HL-60/S4 treated with retinoic acid at 250 ng/mL for 4 days and 3 days (cell line): ENCODE measurements around the gene PSMB3.
"Not testable (repeated sequence)": the region's sequence is repeated elsewhere in the genome, so short reads cannot be mapped to it uniquely, and the experiment has no call there.

ENCODE experiments used
- in situ Hi-C: fragments of 300-500 bp; cut with MboI; formaldehyde crosslinking; loops from 2 replicates; pipeline ENCODE4 v1.7.0; 2022; ENCODE audit warnings: low sequenced_read_pairs

Gene PSMB3

GRCh38 chr17:38790148-38790707 lies 37.7 kb downstream of the PSMB3 start:
- in situ Hi-C loops = not testable (repeated sequence)

GRCh38 chr17:38791162-38791561 lies 38.6 kb downstream of the PSMB3 start:
- in situ Hi-C loops = no loop called here

- in situ Hi-C loops = no loop called here
Observed at GRCh38 chr17:38794221-38794620, 41.7 kb downstream of the PSMB3 start.

GRCh38 chr17:38796451-38797157 lies 44.1 kb downstream of the PSMB3 start:
- in situ Hi-C loops = no loop called here

DNA sequence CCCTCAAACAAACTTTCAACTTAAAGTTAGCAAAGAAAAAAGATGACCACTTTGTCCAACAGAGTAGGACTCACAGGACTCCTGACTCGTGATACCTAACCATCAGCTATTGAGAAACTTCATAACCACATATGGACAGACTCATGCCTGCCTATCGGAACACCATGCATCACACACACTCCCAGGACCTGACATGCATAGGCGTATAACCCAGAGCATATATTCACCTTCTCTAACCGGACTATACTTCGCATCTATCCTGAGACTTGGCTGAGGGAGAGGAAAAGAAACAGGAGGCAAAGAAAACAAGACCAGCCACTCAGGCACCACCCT lies 44.6 kb downstream of the PSMB3 start:
- in situ Hi-C loops = no loop called here

GRCh38 chr17:38797828-38798227 lies 45.3 kb downstream of the PSMB3 start:
- in situ Hi-C loops = no loop called here

DNA sequence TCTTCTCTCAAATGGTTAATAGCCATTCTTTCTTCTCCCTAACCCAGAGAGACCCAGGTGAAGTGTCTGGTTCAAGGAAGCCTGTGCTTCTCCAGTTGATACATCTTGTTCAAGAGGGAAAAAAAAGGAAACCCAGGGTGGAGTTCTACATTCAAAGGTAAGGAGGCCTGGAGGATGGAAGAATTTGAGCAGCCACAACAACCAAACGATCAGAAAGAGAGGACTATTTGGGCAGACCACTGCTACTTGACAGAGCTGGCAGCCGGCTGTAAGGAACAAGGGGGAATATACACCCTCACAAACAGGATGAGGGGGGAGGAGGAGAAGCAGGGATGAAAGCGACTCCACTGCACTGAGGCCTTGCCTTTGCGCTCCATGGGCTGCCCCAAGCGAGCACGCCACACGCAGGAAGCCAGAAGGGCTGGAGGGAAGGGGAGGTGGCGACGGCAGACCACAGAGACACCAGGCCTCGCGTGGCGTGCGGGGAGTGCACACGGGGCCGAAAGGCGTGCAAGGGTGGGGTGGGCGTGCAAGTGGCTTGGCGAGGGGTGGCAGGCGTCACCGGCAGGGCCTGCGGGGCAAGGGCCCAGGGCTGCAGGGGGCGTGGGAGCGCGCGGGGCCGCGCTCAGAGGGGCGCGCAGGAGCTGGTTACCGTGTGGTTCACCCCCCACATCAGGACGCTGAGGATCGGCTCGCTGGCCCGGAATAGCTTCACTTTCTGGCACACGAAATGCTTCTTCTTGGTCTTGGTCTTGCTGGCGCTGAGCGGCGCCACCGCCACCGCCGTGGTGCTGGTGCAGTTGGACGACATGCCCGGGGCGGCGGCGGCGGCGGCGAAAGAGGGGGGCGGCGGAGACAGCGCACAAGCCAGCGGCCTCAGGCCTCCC lies 46.3 kb downstream of the PSMB3 start:
- in situ Hi-C loops = no loop called here

DNA sequence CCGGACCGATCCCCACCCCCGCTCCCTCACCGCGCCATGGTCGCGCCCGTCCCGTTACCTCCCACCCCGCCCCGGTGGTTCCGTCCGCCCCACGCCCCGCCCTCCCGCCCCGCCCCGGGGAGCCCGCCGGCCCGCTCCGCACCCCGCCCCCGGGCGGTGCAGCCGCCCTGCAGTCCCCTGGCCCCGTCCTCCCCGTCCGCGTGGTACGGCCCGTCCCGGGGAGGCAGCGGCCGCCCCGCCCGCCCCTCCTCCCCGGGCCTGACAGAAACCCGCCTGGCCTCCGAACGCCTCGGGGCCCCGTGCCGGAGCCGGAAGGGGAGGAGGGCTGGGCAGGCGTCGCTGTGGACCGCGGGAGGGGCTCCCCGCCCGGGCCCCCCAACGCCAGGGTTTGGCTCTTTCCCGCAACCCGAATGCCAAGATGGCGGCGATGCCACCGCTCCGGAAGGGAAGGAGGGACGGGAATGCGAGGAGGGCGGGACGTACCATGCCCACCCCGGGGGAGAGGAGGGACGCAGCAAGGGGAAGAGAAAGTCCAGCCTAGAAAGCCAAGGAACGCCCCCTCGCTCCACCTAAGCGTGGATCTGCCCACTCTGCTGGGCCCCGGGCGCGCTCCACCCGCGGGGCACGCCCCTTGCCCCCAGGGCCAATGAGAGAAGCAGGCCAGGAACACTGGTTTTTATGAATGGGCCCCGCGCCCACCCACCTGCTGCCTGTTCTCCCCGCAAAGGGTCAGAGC lies 47.1 kb downstream of the PSMB3 start, which contains the start of gene PIP4K2B:
TSS of gene PIP4K2B (minus strand) at position 56 of the 736 bp plus-strand sequence. CDS start 132 bp downstream, outside the sequence.
- in situ Hi-C loops = no loop called here

- in situ Hi-C loops = no loop called here
Observed at GRCh38 chr17:38800237-38800760, 47.8 kb downstream of the PSMB3 start.

GRCh38 chr17:38809828-38810227 lies 57.3 kb downstream of the PSMB3 start:
- in situ Hi-C loops = no loop called here
